Spleen (tissue), 11 donors: ENCODE results near the gene ZNF831. TPM values are rescaled to one million over a fixed set of nuclear protein-coding genes. Genes with fewer than 3 reads are reported as not detected.

Experiments
- DNase-seq: peaks from one replicate; pipeline ENCODE4 v3.0.0-alpha.2; 2020
- H3K27ac ChIP-seq, 8 donors: fragments of 200-600 bp; sonication (generic) in 7 of 8; 1 replicate in 4 of 8; 2 replicates in 4 of 8; pipeline versions ENCODE4 v1.5.0 to v1.8.0; 2016 to 2021; ENCODE audit warnings: inconsistent platforms in 4 of 8, mild to moderate bottlenecking in 4 of 8, moderate library complexity in 1 of 8
- H3K27me3 ChIP-seq, 7 donors: fragments of 200-600 bp; sonication (generic) in 6 of 7; replicated peaks in 1 of 7; 1 replicate in 4 of 7; 2 replicates in 3 of 7; pipeline versions ENCODE4 v1.5.0 to v1.8.0; 2016 to 2021; ENCODE audit warnings: inconsistent platforms in 3 of 7, mild to moderate bottlenecking in 1 of 7
- H3K36me3 ChIP-seq, 6 donors: fragments of 200-600 bp; sonication (generic) in 5 of 6; 1 replicate in 4 of 6; 2 replicates in 2 of 6; pipeline versions ENCODE4 v1.5.0 to v1.8.0; 2016 to 2021; ENCODE audit warnings: inconsistent platforms in 2 of 6
- H3K4me1 ChIP-seq, 6 donors: fragments of 200-600 bp; sonication (generic) in 5 of 6; 1 replicate in 3 of 6; 2 replicates in 3 of 6; pipeline versions ENCODE4 v1.5.0 to v1.8.0; 2016 to 2021; ENCODE audit warnings: inconsistent platforms in 3 of 6
- H3K4me3 ChIP-seq, 8 donors: fragments of 200-600 bp; sonication (generic) in 7 of 8; 1 replicate in 4 of 8; 2 replicates in 4 of 8; pipeline versions ENCODE4 v1.5.0 to v1.8.0; 2016 to 2021; ENCODE audit warnings: inconsistent platforms in 4 of 8, mild to moderate bottlenecking in 4 of 8, moderate library complexity in 2 of 8
- H3K9me3 ChIP-seq, 8 donors: fragments of 200-600 bp; sonication (generic) in 7 of 8; 1 replicate in 4 of 8; 2 replicates in 4 of 8; pipeline versions ENCODE4 v1.5.0 to v1.8.0; 2016 to 2021; ENCODE audit warnings: inconsistent platforms in 4 of 8
- CTCF ChIP-seq, 11 experiments: fragments of 200-600 bp in 7 of 11; fragments of 450-650 bp in 4 of 11; sonication (generic) in 4 of 11; IDR thresholded peaks in 8 of 11; conservative IDR thresholded peaks in 3 of 11; 1 replicate in 7 of 11; 2 replicates in 4 of 11; pipeline versions ENCODE4 v1.4.0 to v1.8.0; 2016 to 2021; ENCODE audit warnings: antibody characterized with exemption in 11 of 11, inconsistent platforms in 4 of 11, mild to moderate bottlenecking in 1 of 11
- POLR2A ChIP-seq, 3 donors: fragments of 450-650 bp; IDR thresholded peaks; one replicate each; pipeline ENCODE4 v1.5.1; 2017; ENCODE audit warnings: antibody characterized with exemption in 3 of 3, mild to moderate bottlenecking in 1 of 3
- POLR2AphosphoS5 ChIP-seq, 3 donors: sonication (generic); formaldehyde crosslinking; IDR thresholded peaks; one replicate each; pipeline ENCODE4 v1.5.1; 2017; ENCODE audit warnings: antibody characterized with exemption in 3 of 3
- WGBS, 5 donors: extraction: QIAGEN DNeasy Blood & Tissue Kit in 3 of 5; methylation state at CpG; one replicate each; pipeline versions ENCODE4 v1.1.5 to v1.1.7; 2013 to 2018; 5-methylcytosine and 5-hydroxymethylcytosine counted together
- intact Hi-C: fragments of 100-400 bp; cut with DNase I; formaldehyde crosslinking; loops from one replicate; pipeline ENCODE4 v1.15.0; 2023; ENCODE audit warnings: low total_unique reads
- polyA plus RNA-seq, 3 donors: library from polyadenylated mRNA; stranded (reverse); fragments of 200-250 nt; gene quantifications; one replicate each; pipeline ENCODE4 v1.2.1, GENCODE V29; 2013
- total RNA-seq, 7 donors: library from RNA; depleted of rRNA in 3 of 7; stranded (reverse); fragments of >200 nt in 3 of 7; fragmentation: NEBNext Ultra II Directional in 4 of 7; extraction: Animal tissue kit (Norgen Biotek cat#: 25700) in 4 of 7; gene quantifications; one replicate each; pipeline versions ENCODE4 v1.1.0 to v1.2.1, GENCODE V29; 2016 to 2021
- donor health status: healthy with polysubstance abuse.
- donor health status: DM: no; HTN: no; CAD: no; lungs with moderate emphysema.
- donor health status: DM: no; HTN: no; CAD: no.
- donor health status: Bipolar disorder and iron deficiency.
- donor health status: healthy.
- donor health status: DM: no; HTN: no; CAD: no.
- donor health status: DM: yes; HTN: yes; CAD: no.

Gene ZNF831
- total and polyA plus RNA-seq, 10 donors = 1.2 to 29.2 (median 10.3) TPM

GRCh38 chr20:59136027-59136426 lies 27.6 kb upstream of the ZNF831 start:
- Histone ChIP-seq H3K36me3 (no peaks in the 10 kb centered on the region), H3K27ac (no peak overlapping the region), H3K27me3 (no peaks in the 10 kb centered on the region), H3K4me1 (peaks cover 0 to 54% (median 3%) of the 10 kb centered on the region in 6 donors), H3K4me3 (no peak overlapping the region), H3K9me3 (no peaks in the 10 kb centered on the region)
- TF ChIP-seq POLR2AphosphoS5 (IDR thresholded peaks at IDR 0.05) = no peak
- TF ChIP-seq POLR2A (IDR thresholded peaks at IDR 0.05) = no peak
- no peak for TF ChIP-seq CTCF (IDR thresholded peaks at IDR 0.05 in 8 of 11, conservative IDR thresholded peaks at IDR 0.05 in 3 of 11)
- DNase-seq = no peak
- 61 to 73% (median 68%) methylated on average over 3 of the region's 3 CpGs for WGBS, 5 donors
- intact Hi-C loops = no loop called here

- TF ChIP-seq CTCF (IDR thresholded peaks at IDR 0.05 in 8 of 11, conservative IDR thresholded peaks at IDR 0.05 in 3 of 11) (no peak), POLR2AphosphoS5 (IDR thresholded peaks at IDR 0.05) (no peak), POLR2A (IDR thresholded peaks at IDR 0.05) (no peak)
- no peak for DNase-seq
- peaks cover 0 to 50% (median 3%) of the 10 kb centered on the region in 6 donors for H3K4me1 ChIP-seq
- H3K27me3 ChIP-seq = no peaks in the 10 kb centered on the region
- H3K4me3 ChIP-seq = no peak overlapping the region
- 87 to 100% (median 100%) methylated on average over 1 of the region's 1 CpG for WGBS, 5 donors
- H3K36me3 ChIP-seq = no peaks in the 10 kb centered on the region
- intact Hi-C loops = no loop called here
- no peak overlapping the region for H3K27ac ChIP-seq
- no peaks in the 10 kb centered on the region for H3K9me3 ChIP-seq
Observed at GRCh38 chr20:59137532-59137931, 26.1 kb upstream of the ZNF831 start.

- intact Hi-C loops = no loop called here
- WGBS, 5 donors = 86 to 90% (median 89%) methylated on average over 6 of the region's 6 CpGs
- Histone ChIP-seq H3K4me1 (peaks cover 0 to 50% (median 3%) of the 10 kb centered on the region in 6 donors), H3K9me3 (no peaks in the 10 kb centered on the region), H3K4me3 (no peak overlapping the region), H3K36me3 (no peaks in the 10 kb centered on the region), H3K27me3 (no peaks in the 10 kb centered on the region), H3K27ac (no peak overlapping the region)
- no peak for TF ChIP-seq POLR2A (IDR thresholded peaks at IDR 0.05)
- TF ChIP-seq CTCF (IDR thresholded peaks at IDR 0.05 in 8 of 11, conservative IDR thresholded peaks at IDR 0.05 in 3 of 11) = no peak
- TF ChIP-seq POLR2AphosphoS5 (IDR thresholded peaks at IDR 0.05) = no peak
- DNase-seq = no peak
Observed at GRCh38 chr20:59138114-59138748, 25.4 kb upstream of the ZNF831 start.

GRCh38 chr20:59139998-59140397 lies 23.6 kb upstream of the ZNF831 start:
- no peak for DNase-seq
- intact Hi-C loops = no loop called here
- Histone ChIP-seq H3K9me3 (no peaks in the 10 kb centered on the region), H3K27ac (peak overlapping the region in 2 of 8 donors; percentile 13 to 55), H3K27me3 (no peaks in the 10 kb centered on the region), H3K4me1 (peaks cover 0 to 59% (median 3%) of the 10 kb centered on the region in 6 donors), H3K36me3 (no peaks in the 10 kb centered on the region), H3K4me3 (no peak overlapping the region)
- WGBS, 5 donors = 41 to 75% (median 57%) methylated on average over 1 of the region's 1 CpG
- TF ChIP-seq POLR2AphosphoS5 (IDR thresholded peaks at IDR 0.05) = no peak
- no peak for TF ChIP-seq POLR2A (IDR thresholded peaks at IDR 0.05)
- TF ChIP-seq CTCF (IDR thresholded peaks at IDR 0.05 in 8 of 11, conservative IDR thresholded peaks at IDR 0.05 in 3 of 11) = no peak
